Measurements from ENCODE around the gene SUMF2.

Gene SUMF2

DNA sequence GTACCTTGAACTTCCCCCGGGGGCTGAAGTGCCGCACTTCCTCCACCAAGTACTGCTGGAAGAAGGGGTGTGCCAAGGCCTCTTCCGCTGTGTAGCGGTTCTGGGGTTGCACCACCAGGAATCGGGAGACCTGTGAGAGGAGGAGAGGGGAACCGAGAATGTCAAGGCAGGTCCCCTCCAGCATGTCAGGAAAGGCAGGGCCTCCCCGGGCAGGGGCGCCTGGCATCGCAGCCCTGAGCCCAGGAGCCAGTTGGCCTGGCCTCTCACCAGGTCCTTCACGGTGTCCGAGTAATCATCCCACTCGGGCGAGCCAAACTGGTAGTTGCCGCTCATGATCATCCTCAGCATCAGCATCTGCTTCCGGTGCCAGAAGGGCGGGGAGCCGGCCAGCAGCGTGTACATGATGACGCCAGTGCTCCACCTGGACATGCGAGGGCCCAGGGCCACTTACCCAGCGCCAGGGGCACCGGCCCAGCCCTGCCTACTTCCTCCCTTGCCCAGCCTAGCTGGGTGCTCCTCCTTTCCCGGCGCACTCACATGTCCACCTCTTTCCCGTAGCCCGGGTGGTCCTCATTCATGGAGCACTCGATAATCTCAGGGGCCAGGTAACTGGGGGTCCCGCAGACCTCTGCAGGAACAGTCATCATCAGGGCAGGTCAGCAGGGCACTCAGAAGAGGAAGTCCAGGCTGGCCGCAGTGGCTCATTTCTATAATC is 17.7 kb downstream of the SUMF2 start:
- no peak overlapping the region for H3K23ac ChIP-seq (ENCODE audit: low read length in 2 of 2)
- no peak overlapping the region for H4K8ac ChIP-seq (ENCODE audit: low read length)
- no peak overlapping the region for H4K91ac ChIP-seq (ENCODE audit: low read length)
- no peak overlapping the region for H2AFZ ChIP-seq (ENCODE audit: low read depth, low read length)
- H3K27me3 ChIP-seq (ENCODE audit: control insufficient read depth in 1 of 2, insufficient read depth in 1 of 2, low read length in 2 of 2): no peaks in the 10 kb centered on the region
- H3K27ac ChIP-seq (ENCODE audit: low read length, poor library complexity, severe bottlenecking): no peak overlapping the region
- DNase-seq: no peak
- H3K79me1 ChIP-seq (replicated peaks; ENCODE audit: low read length, poor library complexity, severe bottlenecking): peaks cover 3% of the 10 kb centered on the region
- no peak overlapping the region for H3K4me3 ChIP-seq (ENCODE audit: insufficient read depth in 1 of 2, low read depth in 1 of 2, low read length in 2 of 2)
- H2BK15ac ChIP-seq (ENCODE audit: low read depth, poor library complexity, severe bottlenecking): no peak overlapping the region
- no peak overlapping the region for H2BK5ac ChIP-seq (ENCODE audit: low read depth, low read length, poor library complexity, severe bottlenecking)
- H3K4me2 ChIP-seq (ENCODE audit: low read length, poor library complexity, severe bottlenecking): no peak overlapping the region
- H3K14ac ChIP-seq (ENCODE audit: low read length in 2 of 2): no peak overlapping the region
- 97% methylated on average over 28 of the region's 29 CpGs for WGBS
- no peaks in the 10 kb centered on the region for H3K4me1 ChIP-seq (ENCODE audit: control insufficient read depth, insufficient read depth, low read depth, low read length)
- H2BK12ac ChIP-seq (ENCODE audit: low read length in 2 of 2): no peak overlapping the region
- no peak overlapping the region for H3K9ac ChIP-seq (ENCODE audit: low read length)
- no peak overlapping the region for H3K18ac ChIP-seq (ENCODE audit: low read depth in 1 of 2, low read length in 2 of 2)
- H3K9me3 ChIP-seq (ENCODE audit: control insufficient read depth, low read length): no peaks in the 10 kb centered on the region
- no peak overlapping the region for H2AK5ac ChIP-seq (ENCODE audit: low read length, severe bottlenecking)
- H3K36me3 ChIP-seq (ENCODE audit: control insufficient read depth in 1 of 2, insufficient read depth in 2 of 2, low read depth in 1 of 2, low read length in 2 of 2): peaks cover 67 to 77% of the 10 kb centered on the region in 2 experiments
- no peak overlapping the region for H2BK120ac ChIP-seq (ENCODE audit: low read depth, low read length)
- H3K4ac ChIP-seq (ENCODE audit: low read depth in 1 of 2, low read length in 2 of 2): no peak overlapping the region

DNA sequence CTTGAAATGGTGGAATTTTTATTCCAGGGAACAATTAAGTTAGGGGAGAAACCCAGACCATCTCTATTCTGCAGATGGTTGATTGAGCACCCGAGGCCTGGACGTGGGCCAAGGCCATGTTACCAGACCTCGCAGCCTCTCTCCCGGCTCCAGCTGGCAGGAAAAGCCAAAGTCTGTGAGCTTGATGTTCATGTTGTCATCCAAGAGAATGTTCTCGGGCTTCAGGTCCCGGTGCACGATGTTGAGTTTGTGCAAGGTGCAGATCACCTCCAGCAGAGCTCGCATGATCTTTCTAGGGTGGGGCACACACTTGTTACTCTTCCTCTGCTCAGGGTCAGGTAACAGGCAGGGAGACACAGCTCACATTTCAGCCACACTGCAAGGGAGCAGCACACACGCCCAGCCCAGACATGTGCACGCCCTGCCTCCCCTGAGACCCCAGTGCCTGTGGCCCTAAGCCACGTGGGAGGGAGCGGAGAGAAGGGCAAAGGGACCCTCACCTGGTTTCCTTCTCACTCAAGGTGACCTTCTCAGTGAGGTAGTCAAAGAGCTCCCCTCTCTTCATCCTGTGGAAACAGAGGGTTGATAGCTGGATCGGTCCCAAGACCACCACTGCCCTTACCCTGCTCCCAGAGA is 19.2 kb downstream of the SUMF2 start:
- H2AK5ac ChIP-seq (ENCODE audit: low read length, severe bottlenecking): no peak overlapping the region
- H3K79me1 ChIP-seq (replicated peaks; ENCODE audit: low read length, poor library complexity, severe bottlenecking): no peaks in the 10 kb centered on the region
- H2AFZ ChIP-seq (ENCODE audit: low read depth, low read length): no peak overlapping the region
- no peak overlapping the region for H2BK15ac ChIP-seq (ENCODE audit: low read depth, poor library complexity, severe bottlenecking)
- H3K18ac ChIP-seq (ENCODE audit: low read depth in 1 of 2, low read length in 2 of 2): no peak overlapping the region
- H3K36me3 ChIP-seq (ENCODE audit: control insufficient read depth in 1 of 2, insufficient read depth in 2 of 2, low read depth in 1 of 2, low read length in 2 of 2): peaks cover 62 to 74% of the 10 kb centered on the region in 2 experiments
- H3K4ac ChIP-seq (ENCODE audit: low read depth in 1 of 2, low read length in 2 of 2): no peak overlapping the region
- H4K8ac ChIP-seq (ENCODE audit: low read length): no peak overlapping the region
- H3K9me3 ChIP-seq (ENCODE audit: control insufficient read depth, low read length): no peaks in the 10 kb centered on the region
- H3K23ac ChIP-seq (ENCODE audit: low read length in 2 of 2): no peak overlapping the region
- peaks cover 3% of the 10 kb centered on the region for H3K4me1 ChIP-seq (ENCODE audit: control insufficient read depth, insufficient read depth, low read depth, low read length)
- H3K4me3 ChIP-seq (ENCODE audit: insufficient read depth in 1 of 2, low read depth in 1 of 2, low read length in 2 of 2): no peak overlapping the region
- no peaks in the 10 kb centered on the region for H3K27me3 ChIP-seq (ENCODE audit: control insufficient read depth in 1 of 2, insufficient read depth in 1 of 2, low read length in 2 of 2)
- no peak overlapping the region for H3K14ac ChIP-seq (ENCODE audit: low read length in 2 of 2)
- H3K9ac ChIP-seq (ENCODE audit: low read length): no peak overlapping the region
- H2BK5ac ChIP-seq (ENCODE audit: low read depth, low read length, poor library complexity, severe bottlenecking): no peak overlapping the region
- WGBS: 96% methylated on average over 12 of the region's 13 CpGs
- no peak overlapping the region for H3K4me2 ChIP-seq (ENCODE audit: low read length, poor library complexity, severe bottlenecking)
- H2BK120ac ChIP-seq (ENCODE audit: low read depth, low read length): no peak overlapping the region
- DNase-seq: no peak
- no peak overlapping the region for H4K91ac ChIP-seq (ENCODE audit: low read length)
- no peak overlapping the region for H2BK12ac ChIP-seq (ENCODE audit: low read length in 2 of 2)
- no peak overlapping the region for H3K27ac ChIP-seq (ENCODE audit: low read length, poor library complexity, severe bottlenecking)

DNA sequence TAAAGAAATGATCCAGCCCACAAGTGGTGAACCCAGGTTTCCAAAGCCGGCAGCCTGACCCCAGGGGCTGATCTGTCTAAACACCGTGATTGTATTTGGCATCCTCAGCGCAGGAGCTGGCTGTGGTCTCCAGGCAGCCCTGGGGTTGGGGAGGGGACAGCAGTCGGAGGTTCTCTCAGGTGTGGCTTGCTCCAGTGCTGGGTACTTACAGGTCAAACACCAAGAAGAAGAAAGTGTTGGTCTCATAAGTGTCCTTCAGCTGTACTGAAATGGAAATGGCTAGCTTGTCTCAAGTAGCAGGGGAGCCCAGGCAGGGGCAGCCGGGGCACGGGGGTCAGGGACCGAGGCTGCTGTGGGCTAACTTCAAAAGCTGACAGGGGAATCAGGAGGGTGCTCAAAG is 22.7 kb downstream of the SUMF2 start:
- peaks cover 3% of the 10 kb centered on the region for H3K4me1 ChIP-seq (ENCODE audit: control insufficient read depth, insufficient read depth, low read depth, low read length)
- no peak overlapping the region for H2BK12ac ChIP-seq (ENCODE audit: low read length in 2 of 2)
- no peak overlapping the region for H3K27ac ChIP-seq (ENCODE audit: low read length, poor library complexity, severe bottlenecking)
- no peak overlapping the region for H4K91ac ChIP-seq (ENCODE audit: low read length)
- no peak overlapping the region for H3K14ac ChIP-seq (ENCODE audit: low read length in 2 of 2)
- no peak overlapping the region for H2AK5ac ChIP-seq (ENCODE audit: low read length, severe bottlenecking)
- H3K4me3 ChIP-seq (ENCODE audit: insufficient read depth in 1 of 2, low read depth in 1 of 2, low read length in 2 of 2): no peak overlapping the region
- no peaks in the 10 kb centered on the region for H3K9me3 ChIP-seq (ENCODE audit: control insufficient read depth, low read length)
- H2BK15ac ChIP-seq (ENCODE audit: low read depth, poor library complexity, severe bottlenecking): no peak overlapping the region
- H3K4me2 ChIP-seq (ENCODE audit: low read length, poor library complexity, severe bottlenecking): no peak overlapping the region
- H3K4ac ChIP-seq (ENCODE audit: low read depth in 1 of 2, low read length in 2 of 2): no peak overlapping the region
- H4K8ac ChIP-seq (ENCODE audit: low read length): no peak overlapping the region
- peaks cover 38 to 61% of the 10 kb centered on the region in 2 experiments for H3K36me3 ChIP-seq (ENCODE audit: control insufficient read depth in 1 of 2, insufficient read depth in 2 of 2, low read depth in 1 of 2, low read length in 2 of 2)
- H2AFZ ChIP-seq (ENCODE audit: low read depth, low read length): no peak overlapping the region
- H3K27me3 ChIP-seq (ENCODE audit: control insufficient read depth in 1 of 2, insufficient read depth in 1 of 2, low read length in 2 of 2): no peaks in the 10 kb centered on the region
- H3K23ac ChIP-seq (ENCODE audit: low read length in 2 of 2): no peak overlapping the region
- no peak overlapping the region for H2BK5ac ChIP-seq (ENCODE audit: low read depth, low read length, poor library complexity, severe bottlenecking)
- no peak overlapping the region for H3K18ac ChIP-seq (ENCODE audit: low read depth in 1 of 2, low read length in 2 of 2)
- H3K9ac ChIP-seq (ENCODE audit: low read length): no peak overlapping the region
- H2BK120ac ChIP-seq (ENCODE audit: low read depth, low read length): no peak overlapping the region
- 97% methylated on average over 7 of the region's 7 CpGs for WGBS
- DNase-seq: no peak
- peaks cover 1% of the 10 kb centered on the region for H3K79me1 ChIP-seq (replicated peaks; ENCODE audit: low read length, poor library complexity, severe bottlenecking)

DNA sequence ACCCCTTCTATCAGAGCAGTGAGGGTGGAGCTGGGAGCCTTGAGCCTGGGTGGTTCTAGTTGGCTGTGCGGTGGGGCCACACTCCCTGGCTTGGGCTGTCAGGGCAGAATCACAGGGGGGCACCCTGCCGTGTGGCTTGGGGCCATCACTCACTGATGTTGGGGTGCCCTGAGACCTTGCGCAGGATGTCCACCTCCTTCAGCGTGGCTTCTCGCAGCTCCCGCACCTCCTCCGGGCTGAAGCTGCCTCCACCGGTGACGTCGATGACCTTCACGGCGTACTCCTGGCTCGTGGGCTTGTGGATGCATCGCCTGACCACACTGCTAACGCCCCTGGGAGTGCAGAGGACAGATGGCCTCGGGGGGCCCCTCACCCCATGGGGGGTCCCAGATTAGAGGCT is 23.4 kb downstream of the SUMF2 start:
- H4K8ac ChIP-seq (ENCODE audit: low read length): no peak overlapping the region
- no peak overlapping the region for H3K14ac ChIP-seq (ENCODE audit: low read length in 2 of 2)
- no peak overlapping the region for H3K4me3 ChIP-seq (ENCODE audit: insufficient read depth in 1 of 2, low read depth in 1 of 2, low read length in 2 of 2)
- H3K4me2 ChIP-seq (ENCODE audit: low read length, poor library complexity, severe bottlenecking): no peak overlapping the region
- no peak overlapping the region for H3K27ac ChIP-seq (ENCODE audit: low read length, poor library complexity, severe bottlenecking)
- no peak overlapping the region for H3K23ac ChIP-seq (ENCODE audit: low read length in 2 of 2)
- H2BK12ac ChIP-seq (ENCODE audit: low read length in 2 of 2): no peak overlapping the region
- H2BK15ac ChIP-seq (ENCODE audit: low read depth, poor library complexity, severe bottlenecking): no peak overlapping the region
- no peak overlapping the region for H2BK5ac ChIP-seq (ENCODE audit: low read depth, low read length, poor library complexity, severe bottlenecking)
- 96% methylated on average over 16 of the region's 16 CpGs for WGBS
- H2AK5ac ChIP-seq (ENCODE audit: low read length, severe bottlenecking): no peak overlapping the region
- no peak for DNase-seq
- H3K36me3 ChIP-seq (ENCODE audit: control insufficient read depth in 1 of 2, insufficient read depth in 2 of 2, low read depth in 1 of 2, low read length in 2 of 2): peaks cover 36 to 57% of the 10 kb centered on the region in 2 experiments
- H3K4ac ChIP-seq (ENCODE audit: low read depth in 1 of 2, low read length in 2 of 2): no peak overlapping the region
- no peak overlapping the region for H2AFZ ChIP-seq (ENCODE audit: low read depth, low read length)
- peaks cover 3% of the 10 kb centered on the region for H3K4me1 ChIP-seq (ENCODE audit: control insufficient read depth, insufficient read depth, low read depth, low read length)
- no peak overlapping the region for H2BK120ac ChIP-seq (ENCODE audit: low read depth, low read length)
- H3K18ac ChIP-seq (ENCODE audit: low read depth in 1 of 2, low read length in 2 of 2): no peak overlapping the region
- H3K9ac ChIP-seq (ENCODE audit: low read length): no peak overlapping the region
- H3K79me1 ChIP-seq (replicated peaks; ENCODE audit: low read length, poor library complexity, severe bottlenecking): peaks cover 1% of the 10 kb centered on the region
- no peaks in the 10 kb centered on the region for H3K27me3 ChIP-seq (ENCODE audit: control insufficient read depth in 1 of 2, insufficient read depth in 1 of 2, low read length in 2 of 2)
- no peak overlapping the region for H4K91ac ChIP-seq (ENCODE audit: low read length)
- H3K9me3 ChIP-seq (ENCODE audit: control insufficient read depth, low read length): no peaks in the 10 kb centered on the region

Measured in mesenchymal stem cell (in vitro differentiated cells and primary cell).